NCI-H2171 treated with DMSO at 0.1 percent for 48 hours (cell line): Measurements from ENCODE around the gene PCLO.
"Not testable (repeated sequence)": the region's sequence is repeated elsewhere in the genome, so short reads cannot be mapped to it uniquely, and the experiment has no call there.

Experiments used
- DNase-seq: peaks from one replicate; lab custom pipeline; 2025; lab: John Stamatoyannopoulos, UW

Gene PCLO

DNA sequence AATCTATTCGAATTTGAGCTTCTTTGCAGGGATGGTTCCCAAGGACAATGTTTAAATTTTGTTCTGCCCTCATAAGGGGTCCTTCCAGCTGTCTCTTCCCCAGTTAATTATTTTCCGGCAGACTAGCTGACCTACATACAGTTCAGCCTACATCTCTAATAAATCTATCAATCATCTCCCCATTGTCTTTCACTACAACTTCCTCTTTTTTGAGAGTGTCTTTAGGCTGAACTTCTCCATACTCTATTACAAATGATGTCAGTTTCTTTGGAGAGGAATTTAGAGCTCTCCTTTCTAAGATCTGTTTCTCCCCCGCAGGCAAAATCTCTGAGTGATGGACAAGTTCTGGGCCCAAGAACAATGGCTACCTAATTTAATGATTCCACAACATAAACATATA is 122.2 kb downstream of the PCLO start:
- DNase-seq, result no peak

DNA sequence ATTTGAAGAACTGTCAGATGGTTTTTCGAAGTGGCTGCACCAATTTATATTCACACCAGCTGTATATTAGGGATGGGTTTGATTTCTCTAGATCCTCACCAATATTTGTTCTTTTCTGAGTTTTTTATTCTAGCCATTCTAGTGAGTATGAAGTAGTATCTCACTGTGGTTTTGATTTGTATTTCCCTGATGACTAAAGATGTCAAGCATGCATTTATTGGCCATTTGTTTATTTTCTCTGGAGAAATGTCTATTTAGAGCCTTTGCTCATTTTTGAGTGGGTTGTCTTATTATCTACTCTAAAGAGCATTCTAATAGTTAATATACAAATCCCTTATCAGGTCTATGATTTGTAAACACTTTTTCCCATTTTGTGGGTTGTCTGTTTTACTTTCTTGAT is 123.9 kb downstream of the PCLO start:
- DNase-seq, result no peak

DNA sequence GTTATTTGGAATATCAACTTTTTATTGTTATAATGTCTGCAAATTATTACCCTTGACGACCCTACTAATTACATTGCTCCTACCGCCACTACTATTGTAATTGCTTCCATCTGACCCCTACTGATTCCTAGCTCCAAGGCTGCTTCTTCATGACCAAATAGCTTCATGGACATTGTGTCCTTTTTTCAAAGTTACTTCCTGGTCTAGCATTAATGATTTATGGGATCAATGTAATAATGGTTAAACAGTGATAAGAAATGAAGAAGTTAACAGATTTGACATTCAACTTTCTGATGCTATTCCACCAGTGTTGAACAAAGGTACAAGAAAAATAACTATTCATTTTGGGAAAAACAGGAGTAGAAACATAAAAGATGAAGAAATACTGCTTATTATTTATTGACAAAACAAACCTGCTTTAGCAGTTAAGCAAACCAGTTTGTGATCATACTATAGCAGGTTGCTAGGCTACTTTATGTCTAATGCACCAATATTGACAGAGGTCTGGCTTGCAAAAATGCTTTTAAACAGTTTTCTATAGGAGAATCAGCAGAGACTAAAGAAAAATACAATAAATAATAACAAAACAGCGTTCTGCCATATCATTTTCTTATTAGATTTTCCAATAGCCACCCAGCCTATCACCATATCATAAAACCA is 125.8 kb downstream of the PCLO start:
- no peak for DNase-seq

DNA sequence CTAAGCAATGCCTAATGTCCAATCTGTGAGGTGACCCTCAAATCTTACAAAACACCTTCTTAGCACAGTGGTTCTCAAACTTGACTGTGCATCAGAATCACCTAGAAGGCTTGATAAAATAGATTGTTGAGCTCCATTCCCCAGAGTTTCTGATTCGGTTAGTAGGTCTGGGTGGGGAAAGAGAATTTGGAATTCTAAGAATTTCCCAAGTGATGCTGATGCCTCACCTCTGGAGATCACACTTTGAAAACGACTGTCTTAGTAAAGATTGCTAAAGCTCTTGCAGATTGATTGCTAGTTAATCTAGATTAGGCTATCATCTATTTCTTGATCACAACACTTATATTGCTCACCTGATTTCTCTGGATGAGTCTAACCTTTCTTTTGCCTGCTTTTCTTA is 126.6 kb downstream of the PCLO start:
- DNase-seq, result no peak

DNA sequence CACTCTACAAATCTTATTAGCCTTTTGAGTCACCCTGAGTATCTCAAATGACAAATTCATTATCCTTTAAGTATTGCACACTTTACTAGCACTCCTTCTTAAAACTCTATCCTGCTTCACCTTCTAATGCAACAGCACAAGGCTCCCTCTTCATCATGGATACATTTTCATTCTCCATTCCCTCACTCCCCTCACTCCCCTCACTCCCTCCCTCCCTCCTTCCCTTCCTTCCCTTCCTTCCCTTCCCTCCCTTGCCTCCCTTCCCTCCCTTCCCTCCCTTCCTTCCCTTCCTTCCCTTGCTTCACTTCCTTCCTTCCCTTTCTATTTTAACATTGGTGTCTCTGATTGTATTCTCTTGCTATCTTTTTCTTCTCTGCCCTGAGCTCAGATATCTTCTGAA is 130.5 kb downstream of the PCLO start:
- no peak for DNase-seq

DNA sequence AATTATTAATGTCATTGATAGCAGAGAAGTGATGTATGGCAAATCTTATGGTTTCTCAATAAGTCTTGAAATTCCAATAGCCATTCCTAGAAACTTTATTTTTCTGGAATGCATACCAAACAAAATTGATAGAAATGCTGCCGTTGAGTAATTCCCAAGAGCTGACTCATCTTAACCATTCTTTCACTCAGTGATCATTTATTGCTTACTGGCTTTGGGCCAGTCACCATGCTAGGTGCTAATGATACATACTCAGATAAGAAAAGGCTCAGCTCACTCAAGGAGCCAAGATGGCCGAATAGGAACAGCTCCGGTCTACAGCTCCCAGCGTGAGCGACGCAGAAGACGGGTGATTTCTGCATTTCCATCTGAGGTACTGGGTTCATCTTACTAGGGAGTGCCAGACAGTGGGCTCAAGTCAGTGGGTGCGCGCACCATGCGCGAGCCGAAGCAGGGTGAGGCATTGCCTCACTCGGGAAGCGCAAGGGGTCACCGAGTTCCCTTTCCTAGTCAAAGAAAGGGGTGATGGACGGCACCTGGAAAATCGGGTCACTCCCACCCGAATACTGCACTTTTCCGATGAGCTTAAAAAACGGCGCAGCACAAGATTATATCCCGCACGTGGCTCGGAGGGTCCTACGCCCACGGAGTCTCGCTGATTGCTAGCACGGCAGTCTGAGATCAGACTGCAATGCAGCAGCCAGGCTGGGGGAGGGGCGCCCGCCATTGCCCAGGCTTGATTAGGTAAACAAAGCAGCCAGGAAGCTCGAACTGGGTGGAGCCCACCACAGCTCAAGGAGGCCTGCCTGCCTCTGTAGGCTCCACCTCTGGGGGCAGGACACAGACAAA is 138.6 kb downstream of the PCLO start:
- DNase-seq, result not testable (repeated sequence)

DNA sequence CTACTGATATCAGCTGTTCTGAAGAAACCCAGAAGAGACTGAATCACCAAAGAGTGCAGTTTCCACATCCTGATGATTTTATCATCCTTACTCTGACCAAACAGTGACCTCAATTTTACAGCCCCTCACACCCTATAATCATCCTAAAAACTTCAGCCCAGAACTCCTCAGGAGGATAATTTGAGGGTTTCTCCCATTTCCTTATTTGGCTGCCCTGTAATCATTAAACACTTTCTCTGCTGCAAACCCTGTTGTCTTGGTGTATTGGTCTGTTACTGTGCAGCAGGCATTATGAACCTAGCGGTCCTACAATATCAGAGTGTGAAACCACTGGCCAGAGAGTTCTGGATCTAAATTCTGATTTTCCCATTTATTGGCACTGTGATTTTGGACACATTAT is 141.7 kb downstream of the PCLO start:
- DNase-seq, result no peak

DNA sequence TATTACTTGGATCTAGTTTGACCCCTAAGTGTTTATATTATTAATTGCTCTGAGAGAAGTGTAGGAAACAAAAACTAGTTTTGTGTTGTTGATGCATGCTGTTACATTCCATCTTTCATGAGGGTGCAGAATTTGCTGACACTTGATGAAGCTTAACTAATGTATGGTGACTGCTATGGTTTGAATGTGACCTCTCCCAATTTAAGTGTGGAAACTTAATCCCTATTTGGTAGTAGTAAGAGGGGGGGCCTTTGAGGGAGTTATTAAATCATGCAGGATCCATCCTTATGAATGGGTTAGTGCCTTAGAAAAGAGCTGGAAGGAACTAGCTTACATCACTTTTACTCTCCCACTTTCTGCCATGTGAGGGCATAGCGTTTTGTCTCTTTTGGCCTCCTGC is 142.5 kb downstream of the PCLO start:
- DNase-seq, result no peak

DNA sequence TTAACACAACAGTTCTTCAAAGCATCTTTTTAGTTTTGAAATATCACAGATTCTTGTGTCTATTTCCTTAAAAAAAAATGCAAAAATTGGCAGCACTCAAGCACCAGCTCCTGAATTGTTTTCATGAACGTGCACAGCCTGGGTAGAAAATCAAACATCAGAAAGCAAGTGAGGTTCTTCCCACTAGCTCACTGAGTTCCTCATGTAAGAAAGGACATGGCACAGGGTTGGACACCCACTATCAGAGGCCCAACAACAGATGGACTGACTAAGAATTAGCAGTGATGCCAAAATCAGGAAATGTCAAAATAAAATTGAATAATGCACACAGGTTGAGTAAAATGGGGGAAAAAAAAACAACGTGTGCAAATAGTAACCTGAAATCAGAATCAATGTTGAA is 146.8 kb downstream of the PCLO start:
- no peak for DNase-seq

DNA sequence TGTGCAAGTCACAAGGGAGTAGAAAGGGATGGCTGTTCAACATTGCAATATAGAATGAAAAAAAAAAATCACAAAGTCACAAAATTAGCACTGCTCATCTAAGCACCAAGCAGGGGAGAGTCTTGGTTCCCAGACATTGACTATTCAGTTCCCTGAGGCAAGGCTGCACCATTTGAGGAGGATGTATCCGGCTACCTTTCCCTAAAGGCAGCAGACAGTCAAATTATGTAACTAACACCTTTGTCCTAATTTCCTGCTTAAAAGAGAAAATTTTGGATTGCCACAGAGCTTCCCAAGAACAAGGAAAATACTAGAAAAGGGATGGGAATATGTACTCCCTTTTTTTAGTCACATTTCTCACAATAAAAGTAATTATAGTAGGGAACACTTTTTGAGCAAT is 148.1 kb downstream of the PCLO start:
- no peak for DNase-seq

DNA sequence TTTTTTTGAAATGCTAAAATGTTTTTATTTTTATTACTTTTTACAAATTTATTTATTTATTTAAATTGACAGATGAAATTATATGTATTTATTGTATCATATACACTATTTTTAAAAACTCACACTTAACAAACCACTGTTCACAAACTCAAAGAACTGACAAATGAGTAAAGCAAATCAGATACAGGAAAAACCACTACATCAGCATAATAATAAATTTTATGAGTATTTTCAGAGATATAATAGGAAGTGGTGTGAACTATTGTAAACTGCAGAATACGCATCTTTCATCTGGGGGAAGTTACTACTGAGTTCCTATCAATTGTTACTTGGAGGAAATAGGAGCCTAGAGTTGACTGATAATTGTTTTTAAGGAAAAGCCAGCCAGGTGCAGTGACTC is 150.7 kb downstream of the PCLO start:
- no peak for DNase-seq

DNA sequence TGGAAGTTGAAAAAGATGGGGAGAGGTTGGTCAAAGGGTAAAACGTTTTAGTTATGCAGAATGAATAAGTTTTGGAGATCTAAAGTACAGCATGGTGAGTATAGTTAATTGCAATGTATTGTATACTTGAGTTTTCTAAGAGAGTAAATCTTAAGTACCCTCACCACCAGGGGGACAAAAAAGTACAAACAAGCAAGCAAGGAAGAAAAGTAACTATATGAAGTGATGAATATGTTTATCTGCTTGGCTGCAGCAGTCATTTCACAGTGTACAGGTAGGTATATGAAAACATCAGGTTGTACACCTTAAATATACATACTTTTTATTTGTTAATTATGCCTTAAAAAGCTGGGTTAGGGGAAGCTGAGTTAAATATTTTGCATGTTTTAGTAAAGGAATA is 157.3 kb downstream of the PCLO start:
- no peak for DNase-seq

DNA sequence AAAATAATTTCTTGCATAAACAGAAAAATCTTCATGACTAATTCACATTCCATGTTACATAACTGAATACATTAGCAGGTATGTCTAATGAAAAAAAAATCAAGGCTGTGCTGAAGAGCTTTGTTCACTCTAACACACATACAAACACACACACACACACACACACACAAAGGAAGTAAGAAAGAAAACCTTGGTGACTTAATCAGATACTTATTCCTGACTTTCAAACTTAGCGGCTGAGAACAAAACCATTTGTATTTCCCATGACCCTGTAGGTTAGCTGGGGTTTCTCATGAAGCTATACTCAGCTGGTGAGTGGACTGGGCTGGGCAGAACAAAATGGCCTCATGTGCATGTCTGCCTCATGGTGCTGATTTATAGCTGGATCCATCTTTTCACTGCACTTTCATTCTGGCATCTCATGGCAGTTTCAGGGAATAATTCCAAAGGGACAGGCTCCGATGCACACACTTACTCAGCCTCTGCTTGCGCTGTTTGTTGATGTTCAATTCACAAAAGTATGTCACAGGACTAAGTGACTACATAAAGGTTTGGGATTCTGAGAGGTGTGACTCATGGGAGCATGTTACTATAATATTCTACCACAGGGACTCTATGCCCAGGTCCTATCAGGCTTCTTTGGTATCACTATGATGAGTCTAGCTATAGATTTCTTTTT is 161.2 kb downstream of the PCLO start:
- no peak for DNase-seq

DNA sequence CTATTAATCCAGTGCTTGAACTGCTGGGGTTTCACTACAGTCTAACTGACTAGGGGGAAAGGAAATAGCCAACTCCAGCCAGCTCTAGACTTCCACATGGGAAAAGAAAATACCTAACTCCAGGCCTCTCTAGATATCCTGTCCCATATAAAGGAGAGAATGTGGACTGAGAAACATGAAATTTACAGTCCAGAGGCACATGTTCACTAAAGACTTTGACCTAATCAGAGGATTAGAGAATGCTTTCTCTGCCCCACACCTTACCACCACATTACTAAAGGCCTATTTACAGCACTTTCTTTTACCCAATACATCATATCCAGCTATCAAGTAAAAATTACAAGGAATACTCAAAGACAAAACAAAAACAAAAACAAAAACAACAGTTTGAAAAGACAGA is 164.2 kb downstream of the PCLO start:
- no peak for DNase-seq

DNA sequence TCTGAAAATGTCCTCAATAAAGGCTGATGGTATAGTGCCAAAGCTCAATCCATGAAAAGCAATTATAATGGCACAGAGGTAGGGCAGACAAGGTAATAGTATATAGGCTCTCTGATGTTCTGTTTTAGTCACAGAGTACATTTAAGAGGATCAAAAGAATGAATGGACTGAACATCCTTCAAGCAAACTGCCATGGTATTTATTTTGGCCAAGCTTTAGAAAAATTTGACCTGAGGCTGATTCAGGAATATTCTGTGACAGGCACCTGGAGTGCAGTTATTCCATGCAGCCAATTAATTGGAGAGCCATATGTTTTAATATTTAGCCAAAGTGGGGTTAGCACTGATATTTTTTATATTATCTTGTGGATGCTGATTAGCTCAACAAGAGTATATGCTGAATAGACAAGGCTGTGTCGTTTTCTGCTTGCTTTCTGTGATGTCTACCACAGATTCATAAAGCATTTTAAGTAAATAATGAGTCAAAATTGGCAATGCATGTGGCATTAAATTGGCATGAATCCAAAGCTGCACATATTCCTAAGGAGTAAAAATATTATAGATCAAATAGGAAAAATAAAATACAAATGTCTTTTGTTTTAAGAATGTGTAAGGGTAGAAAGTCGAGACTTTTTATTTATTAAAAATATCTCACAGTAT is 177.4 kb downstream of the PCLO start:
- DNase-seq, result peak; percentile 28

DNA sequence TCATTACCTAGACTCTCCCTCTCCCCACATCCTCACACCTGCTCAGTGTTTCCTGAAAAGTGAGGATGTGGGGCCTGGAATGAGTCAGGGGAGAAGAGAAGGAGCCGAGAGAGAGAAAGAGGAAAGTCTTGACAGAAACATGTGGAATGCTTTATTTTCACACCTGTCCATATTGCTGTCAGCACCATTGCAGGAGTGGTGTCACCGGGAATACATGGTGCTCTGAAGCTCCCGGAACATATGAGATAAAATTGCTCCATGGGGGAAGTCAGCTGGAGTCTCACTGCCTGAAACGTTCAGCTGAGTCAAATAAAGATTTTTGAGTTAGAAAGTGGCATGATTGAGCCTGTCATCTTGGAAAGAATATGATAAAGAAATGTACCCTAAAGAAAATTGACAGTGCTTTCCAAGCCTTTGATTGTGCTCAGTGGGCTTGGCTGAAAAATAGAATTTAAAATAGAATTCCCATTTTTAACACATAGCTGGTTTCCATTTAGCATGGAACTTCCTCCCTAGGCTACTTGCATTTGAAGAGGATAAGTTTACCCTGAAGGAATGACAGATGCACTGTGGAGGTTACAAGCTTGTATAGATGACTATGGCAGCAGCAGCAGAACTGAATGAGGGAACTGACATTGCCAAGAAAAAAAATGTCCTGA is 182.4 kb downstream of the PCLO start:
- DNase-seq, result no peak

DNA sequence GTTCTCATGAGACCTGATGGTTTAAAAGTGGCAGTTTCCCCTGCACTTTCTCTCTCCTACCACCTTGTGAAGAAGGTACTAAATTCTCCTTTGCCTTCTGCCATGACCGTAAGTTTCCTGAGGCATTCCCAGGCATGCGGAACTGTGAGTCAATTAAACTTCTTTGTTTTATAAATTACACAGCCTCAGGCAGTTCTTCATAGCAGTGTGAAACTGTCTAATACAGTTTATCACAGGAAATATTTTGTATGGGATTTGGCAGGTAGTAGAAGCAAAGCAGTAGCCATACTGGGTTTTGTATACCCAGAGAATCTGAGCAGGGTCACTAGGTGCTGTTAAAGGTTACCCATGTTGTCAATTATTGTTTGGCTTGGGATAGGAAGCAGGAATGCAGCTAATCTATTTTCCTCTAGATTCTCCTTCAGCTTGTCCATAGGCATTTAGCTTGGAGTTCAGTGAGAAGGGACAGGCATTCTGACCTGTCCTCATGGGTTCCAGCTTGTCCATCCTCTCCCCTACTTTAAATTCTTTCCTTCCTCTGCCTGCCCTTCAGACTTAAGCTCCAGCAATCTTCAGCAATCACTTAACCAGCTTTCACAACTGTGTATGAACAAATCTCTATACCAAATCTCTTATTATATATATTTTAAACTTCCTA is 186.7 kb downstream of the PCLO start:
- DNase-seq, result no peak

DNA sequence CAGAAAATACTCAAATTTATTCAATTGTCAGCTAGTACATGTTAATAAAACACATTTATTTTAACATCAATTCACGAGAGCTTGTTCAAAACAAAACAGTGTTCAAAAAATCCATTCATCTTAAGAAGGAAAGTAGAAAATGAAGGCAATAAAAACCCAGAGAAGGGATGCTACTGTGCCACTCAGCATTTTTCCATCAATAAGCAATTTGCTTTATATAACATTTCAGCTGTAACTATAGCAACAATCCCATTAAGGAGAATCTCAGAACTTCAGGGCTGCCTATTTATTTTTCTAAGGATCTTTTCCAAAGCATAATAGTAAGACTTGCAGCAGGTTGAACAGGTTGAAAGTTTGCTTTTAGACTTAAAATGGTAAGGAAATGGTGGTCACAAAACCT is 190.5 kb downstream of the PCLO start:
- DNase-seq, result no peak

DNA sequence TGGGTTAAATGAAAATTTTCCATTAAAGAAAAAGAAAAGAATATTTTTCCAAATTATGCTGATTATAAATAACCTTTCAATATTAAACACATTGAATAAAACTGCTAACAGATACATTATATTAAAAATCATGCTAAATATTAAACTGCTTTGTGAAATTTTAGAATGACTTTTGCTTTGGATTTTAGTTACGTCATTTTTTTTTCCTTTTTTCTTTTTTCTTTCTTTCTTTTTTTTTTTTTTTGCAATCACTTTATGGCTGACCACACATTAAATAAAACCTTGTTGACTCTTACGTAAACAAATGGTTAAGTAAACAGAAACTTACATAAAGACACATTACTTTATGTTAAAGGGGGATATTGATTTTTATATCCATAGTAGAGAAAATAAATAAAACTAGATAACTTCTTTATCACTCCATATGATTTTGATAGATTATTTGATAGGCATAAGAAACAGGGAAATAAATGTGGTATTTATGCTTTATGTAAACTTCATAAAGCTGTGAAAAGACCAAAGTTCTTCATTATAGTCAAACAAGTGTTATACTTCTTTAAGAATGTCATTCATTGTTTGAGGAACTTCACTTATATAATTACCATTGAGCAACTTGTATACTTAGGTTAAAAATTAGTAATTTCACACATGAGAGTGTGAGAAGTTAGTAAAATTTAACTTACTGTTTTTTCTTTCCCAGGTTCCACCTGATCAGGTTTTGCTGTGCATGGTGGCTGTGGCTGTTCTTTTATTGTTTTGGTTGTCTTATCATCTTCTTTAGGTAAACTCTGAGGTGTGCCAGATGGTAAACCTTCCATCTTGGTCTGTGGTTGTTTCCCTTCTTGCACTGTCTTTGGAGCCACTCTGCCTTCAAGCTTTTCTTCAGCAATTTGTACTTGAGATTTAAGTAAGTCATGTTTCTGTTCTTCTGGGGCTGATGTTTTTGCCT is 197.3 kb downstream of the PCLO start:
- no peak for DNase-seq

DNA sequence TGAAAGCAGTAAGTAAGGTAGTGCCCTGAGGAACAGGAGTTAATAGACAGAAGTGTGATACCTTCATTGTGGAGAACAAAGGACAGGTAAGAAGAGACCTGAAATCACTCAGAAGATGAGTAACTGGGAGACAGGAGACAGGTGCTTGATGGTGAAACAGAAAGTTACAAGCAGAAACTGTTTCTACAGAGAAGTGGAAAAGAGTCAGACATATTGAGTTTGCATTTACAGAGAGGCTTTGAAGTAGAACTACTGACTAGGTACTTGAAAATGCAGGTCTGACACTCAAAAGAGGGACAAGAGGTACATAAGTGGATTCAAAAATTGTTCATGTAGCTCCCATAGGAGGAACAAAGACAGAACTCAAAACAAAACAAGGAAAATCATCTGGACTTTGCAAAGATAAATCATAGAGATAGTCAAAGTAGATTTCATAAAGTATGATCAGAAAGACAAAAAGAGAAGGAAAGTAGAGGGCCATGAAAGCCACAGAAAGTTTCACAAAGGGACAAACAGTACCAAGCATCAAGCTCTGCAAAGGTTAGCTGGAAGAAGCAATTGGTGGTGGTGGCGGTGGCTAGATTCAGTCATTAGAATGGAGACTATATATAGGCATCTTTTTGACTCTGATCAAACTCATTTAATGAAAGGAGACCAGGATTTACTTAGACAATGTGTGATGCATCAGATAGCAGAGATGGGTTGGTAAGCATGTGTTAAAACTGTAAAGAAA is 198.4 kb downstream of the PCLO start:
- DNase-seq, result no peak
